A172 (cell line): Measurements from ENCODE around the gene DAAM1. TPM values are rescaled to one million over a fixed set of nuclear protein-coding genes. Genes with fewer than 3 reads are reported as not detected.

ENCODE experiments used
- DNase-seq: peaks from one replicate; pipeline ENCODE4 v3.0.0-alpha.2; 2015; ENCODE audit warnings: low spot score
- total RNA-seq: library from RNA; depleted of rRNA; stranded (reverse); fragments of >200 nt; shearing (Covaris generic); gene quantifications from 2 replicates; pipeline ENCODE4 v1.2.3, GENCODE V29; 2014

The DAAM1 gene
- total RNA-seq, 1 experiment from 2014 or later, result 2.8 TPM

DNA sequence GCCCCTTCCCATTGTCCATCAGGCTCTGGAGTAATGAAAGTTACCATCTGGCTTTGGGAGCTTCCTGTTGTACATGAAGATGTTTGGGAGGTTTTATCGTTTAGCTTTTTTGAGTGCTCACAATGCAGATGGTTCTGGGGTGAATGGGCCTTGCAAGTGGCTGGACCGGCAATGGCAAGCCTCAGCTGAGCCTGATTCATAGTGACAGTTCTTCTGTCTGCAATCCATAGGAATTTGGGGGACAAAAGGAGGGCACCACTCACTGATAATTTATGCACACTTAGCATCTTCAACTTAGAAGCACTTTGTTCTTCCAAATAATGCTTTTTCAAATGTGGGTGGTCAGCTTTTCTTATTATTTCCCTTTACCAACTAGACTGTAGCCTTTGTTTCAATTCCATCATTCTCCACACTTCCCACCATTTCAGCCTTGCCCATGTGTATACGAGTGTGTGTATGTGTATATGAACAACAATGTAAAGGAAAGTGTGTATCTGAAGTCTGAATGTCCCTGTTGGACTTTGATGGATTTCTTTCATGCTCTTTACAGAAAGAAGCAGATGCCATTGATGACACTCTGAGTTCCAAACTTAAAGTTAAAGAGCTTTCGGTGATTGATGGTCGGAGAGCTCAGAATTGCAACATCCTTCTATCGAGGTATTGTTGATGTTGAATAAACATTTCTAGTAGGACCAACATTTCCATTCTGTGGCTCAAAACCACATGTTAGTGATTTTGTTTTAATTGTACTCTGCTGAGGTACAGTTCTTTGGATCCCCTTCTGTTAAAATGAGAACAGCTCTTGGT lies 151.3 kb downstream of the DAAM1 start:
- DNase-seq, result no peak

GRCh38 chr14:59341858-59342477 lies 153.5 kb downstream of the DAAM1 start:
- no peak for DNase-seq

DNA sequence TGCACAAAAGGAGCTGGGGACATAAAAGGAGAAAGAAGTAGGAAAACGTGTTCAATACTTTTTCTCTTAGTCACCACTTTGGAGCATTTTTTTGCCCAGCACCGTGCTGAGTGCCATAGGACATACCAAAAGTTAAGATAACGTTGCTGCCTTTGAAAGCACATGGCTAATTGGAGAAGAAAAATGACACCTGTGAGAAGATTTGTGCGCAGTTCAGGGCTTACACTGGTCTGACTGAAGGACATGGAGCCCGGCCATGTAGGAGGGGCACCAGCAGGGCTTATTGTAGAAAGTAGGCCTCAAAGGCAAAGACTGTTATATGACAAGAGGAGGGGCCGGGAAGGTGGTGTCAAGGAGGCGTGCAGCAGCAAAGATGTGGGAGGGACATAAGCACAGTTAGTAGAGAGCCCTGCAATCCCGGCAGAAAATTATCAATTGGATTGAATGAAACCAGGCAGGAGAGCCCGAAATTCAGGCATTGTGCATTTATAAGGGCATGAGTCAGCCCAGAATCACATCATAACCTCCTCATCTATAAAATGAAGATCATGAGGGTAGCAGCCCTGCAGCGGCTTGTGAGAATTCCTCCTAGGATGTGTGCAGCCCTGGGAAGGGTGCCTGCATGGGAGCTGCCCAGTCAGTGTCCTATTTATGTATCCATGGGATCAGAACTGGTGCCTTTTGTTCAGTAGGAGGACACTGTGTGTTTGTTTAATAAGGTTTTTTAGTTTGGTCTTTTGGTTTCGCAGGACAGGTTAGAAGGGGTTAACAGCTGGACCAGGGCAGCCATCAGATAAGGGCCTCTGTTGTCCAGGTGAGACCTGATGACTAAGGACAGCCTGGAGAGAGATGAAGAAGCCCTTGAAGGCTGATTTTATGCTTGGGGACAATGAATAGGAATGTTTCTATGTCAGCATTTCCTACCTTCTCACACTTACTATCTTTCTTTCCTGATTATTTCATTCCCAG lies 154.3 kb downstream of the DAAM1 start:
- DNase-seq, result peak; percentile 38

- no peak for DNase-seq
These were observed 155.1 kb downstream of the DAAM1 start for GRCh38 chr14:59343585-59343984.

DNA sequence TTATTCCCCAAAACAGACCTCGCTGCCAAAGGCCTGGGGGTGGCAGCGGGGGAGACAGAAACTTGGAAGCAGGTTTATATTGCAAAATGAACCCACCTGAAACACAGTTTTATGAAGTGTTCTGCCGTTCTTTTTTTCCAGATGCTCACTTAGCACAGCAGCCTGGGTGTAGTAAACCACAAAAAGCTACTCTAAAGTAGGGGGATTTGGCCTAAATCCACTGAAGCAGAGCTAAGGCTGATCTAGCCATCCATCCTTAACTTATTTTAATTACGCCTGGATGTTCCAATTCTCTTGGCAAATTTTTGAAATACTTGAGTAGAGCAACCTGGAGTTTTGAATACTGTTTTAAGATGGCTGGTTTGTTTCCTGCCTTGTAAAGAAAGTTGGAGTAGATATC lies 155.5 kb downstream of the DAAM1 start:
- no peak for DNase-seq

GRCh38 chr14:59344691-59345455 lies 156.4 kb downstream of the DAAM1 start:
- no peak for DNase-seq

DNA sequence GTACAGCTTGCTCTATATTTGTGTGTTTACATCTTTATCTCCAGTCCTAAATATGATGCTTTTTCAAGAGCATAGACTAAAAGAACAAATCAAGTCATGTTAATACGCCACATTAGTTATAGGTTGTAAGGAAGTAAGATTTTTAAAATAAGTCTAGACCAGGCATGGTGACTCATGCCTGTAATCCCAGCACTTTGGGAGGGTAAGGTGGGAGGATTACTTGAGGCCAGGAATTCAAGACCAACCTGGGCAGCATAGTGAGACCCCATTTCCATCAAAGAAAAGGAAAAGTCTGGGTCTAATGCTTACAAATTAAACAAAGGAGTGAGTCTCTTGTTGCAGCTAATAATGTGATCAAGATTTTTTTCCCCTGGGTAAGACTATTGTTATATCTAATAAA lies 157.9 kb downstream of the DAAM1 start:
- no peak for DNase-seq

DNA sequence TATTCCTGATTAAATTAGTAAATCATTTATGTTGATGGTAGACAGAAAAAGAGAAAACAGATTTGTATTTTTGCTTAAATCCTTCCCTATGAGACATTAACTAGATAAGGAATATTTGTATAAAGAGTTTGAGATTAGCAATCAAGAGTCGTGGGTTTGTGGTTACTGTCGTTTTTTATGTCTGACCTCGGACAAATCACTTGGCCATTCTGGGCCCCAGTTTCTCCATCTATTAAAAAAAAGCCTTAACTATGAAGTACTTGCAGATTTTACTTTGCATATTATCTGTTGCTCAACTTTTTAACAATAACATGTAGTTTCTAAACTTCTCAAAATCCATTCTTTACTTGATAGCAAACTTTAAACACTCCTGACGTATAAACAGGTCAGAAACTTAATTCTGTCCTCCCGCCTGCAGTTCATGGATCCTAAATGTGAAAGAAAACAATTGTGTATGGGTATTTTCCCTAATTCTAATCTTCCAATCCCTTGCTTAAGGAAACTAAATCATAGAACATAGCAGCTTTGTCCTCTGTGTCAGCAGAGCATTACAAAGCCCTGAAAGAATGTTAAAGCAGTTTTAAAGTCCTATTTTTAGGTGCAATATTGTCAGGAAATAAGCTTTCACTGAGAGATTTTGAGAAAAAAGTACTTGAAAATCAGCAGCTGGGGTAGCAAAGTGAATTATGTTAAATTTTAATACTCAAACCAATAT lies 158.5 kb downstream of the DAAM1 start:
- DNase-seq, result no peak

GRCh38 chr14:59347511-59347900 lies 159.0 kb downstream of the DAAM1 start:
- DNase-seq, result no peak

GRCh38 chr14:59347915-59348314 lies 159.4 kb downstream of the DAAM1 start:
- DNase-seq, result no peak

DNA sequence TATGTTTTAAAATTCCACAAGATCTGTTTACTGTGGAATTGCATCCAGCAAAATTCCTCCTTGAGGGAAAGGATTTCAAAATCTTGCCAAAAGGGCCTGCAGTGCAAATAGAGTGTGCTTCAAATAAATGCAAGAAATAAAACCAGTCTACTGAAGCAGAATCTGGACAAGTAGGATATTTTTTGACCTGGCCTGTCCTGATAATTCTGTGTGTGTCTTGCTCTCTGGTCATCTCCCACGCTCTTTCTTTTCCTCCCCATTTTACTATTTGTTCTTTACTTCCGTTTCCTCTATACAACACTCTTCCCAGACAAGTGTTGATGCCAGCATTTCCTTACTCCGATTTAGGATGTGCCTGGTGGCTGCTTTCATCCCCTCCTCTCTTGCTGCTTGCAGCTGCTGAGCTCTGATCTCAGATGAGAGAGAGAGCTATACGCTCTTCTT lies 160.8 kb downstream of the DAAM1 start:
- no peak for DNase-seq

- no peak for DNase-seq
These were observed 164.5 kb downstream of the DAAM1 start for GRCh38 chr14:59352961-59353360.

DNA sequence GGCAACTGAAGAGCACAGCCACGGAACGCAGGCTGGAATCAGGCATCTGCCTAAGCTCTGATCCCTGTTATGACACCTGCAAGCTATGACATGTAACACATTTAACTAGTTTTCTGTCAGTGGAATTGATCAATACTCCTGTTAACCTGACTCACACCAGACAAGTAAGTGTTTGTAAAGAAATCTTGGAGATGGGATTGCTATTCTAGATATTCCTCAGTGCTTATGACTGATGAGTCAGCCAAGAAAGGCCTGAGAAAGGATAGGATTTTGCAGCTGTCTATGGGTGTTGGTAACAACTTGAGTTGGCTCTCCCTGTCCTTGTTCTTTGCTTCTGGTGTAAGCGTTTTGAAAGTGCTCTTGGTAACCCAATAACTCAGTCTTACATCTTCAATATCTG lies 166.2 kb downstream of the DAAM1 start:
- peak; percentile 18 for DNase-seq

- no peak for DNase-seq
These were observed 166.6 kb downstream of the DAAM1 start for GRCh38 chr14:59355091-59355490.

- no peak for DNase-seq
These were observed 167.8 kb downstream of the DAAM1 start for GRCh38 chr14:59356312-59356711.

GRCh38 chr14:59356767-59357166 lies 168.3 kb downstream of the DAAM1 start:
- no peak for DNase-seq

DNA sequence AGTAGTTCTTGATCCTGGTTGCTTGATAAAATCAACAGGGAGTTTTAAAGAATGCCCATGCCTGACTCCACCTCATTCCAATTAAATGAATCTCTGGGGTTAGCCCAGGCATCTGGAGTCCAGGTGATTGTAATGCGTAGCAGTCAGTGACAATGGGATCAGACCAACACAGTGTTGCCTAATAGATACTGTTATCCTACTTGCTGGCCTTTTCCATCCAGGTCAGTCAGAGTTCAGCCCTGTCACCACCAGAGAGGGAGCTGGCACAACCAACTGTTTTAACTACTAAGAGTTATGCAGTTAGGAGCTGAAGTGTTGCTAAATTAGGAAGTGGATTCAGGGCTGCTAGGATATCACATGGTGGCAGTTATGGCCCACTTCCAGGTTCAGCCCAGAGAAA lies 169.6 kb downstream of the DAAM1 start:
- peak; percentile 82 for DNase-seq

DNA sequence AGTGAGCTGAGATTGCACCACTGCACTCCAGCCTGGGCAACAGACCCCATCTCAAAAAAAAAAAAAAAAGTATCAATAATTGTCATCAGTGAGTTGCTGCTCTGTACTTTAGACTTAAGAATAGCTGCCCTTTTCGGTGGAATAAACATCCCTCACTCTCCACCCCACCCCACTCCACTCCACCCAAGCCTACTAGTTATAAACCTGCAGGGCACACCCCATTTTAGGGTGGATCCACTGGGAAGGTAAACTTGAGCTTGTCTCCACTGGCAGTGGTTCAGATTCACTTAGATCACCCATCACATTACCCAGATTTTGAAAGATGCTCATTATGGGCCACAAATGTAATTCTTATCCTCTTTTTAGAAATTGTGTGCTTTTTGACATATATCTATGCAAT lies 170.3 kb downstream of the DAAM1 start:
- DNase-seq, result no peak

GRCh38 chr14:59359431-59360124 lies 171.1 kb downstream of the DAAM1 start:
- DNase-seq, result no peak

DNA sequence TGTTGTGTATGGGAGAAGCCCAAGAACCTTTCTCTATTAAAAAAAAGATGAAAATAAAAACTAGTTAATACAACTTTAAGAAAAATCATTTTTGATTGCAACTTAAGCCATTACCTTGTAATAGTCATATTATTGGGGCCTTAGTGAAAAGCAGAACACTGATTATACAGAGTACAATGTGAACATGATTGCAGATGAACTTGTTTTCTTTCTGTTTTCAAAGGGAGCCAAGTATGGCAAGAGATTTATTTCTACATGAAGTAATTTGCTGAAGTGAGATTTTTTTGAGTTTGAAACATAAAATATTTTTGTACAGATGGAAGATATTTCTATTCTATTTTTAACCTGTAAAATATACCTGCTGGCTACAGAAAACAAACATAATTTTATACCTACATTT lies 171.8 kb downstream of the DAAM1 start:
- no peak for DNase-seq
